Ammon's horn (tissue), 1 donor: ENCODE data around the gene POTEM.
"Not testable (repeated sequence)": the region's sequence is repeated elsewhere in the genome, so short reads cannot be mapped to it uniquely, and the experiment has no call there.

Source experiments
- DNase-seq: peaks from one replicate; pipeline ENCODE4 v3.0.0-alpha.2; 2016; ENCODE audit warnings: low spot score

Gene POTEM

GRCh38 chr14:18967134-18967533 is at the start of gene POTEM:
Gene POTEM, plus strand, starts transcription at chr14:18967434. Its CDS starts 52 bp downstream, at chr14:18967486.
- not testable (repeated sequence) for DNase-seq

- not testable (repeated sequence) for DNase-seq
Measured at GRCh38 chr14:18918345-18918744, 48.9 kb upstream of the POTEM start.

GRCh38 chr14:18920052-18920451 is 47.2 kb upstream of the POTEM start:
- DNase-seq, result not testable (repeated sequence)

GRCh38 chr14:18921055-18921701 is 46.1 kb upstream of the POTEM start:
- DNase-seq, result not testable (repeated sequence)

GRCh38 chr14:18936848-18937247 is 30.4 kb upstream of the POTEM start:
- not testable (repeated sequence) for DNase-seq

GRCh38 chr14:18938733-18939132 is 28.5 kb upstream of the POTEM start:
- not testable (repeated sequence) for DNase-seq

- DNase-seq, result not testable (repeated sequence)
Measured at GRCh38 chr14:18949939-18950338, 17.3 kb upstream of the POTEM start.

- DNase-seq, result not testable (repeated sequence)
Measured at GRCh38 chr14:18953085-18953484, 14.1 kb upstream of the POTEM start.

- not testable (repeated sequence) for DNase-seq
Measured at GRCh38 chr14:18955816-18956215, 11.4 kb upstream of the POTEM start.

GRCh38 chr14:18961576-18961975 is 5.7 kb upstream of the POTEM start:
- DNase-seq, result not testable (repeated sequence)

- DNase-seq, result not testable (repeated sequence)
Measured at GRCh38 chr14:18962143-18962542, 5.1 kb upstream of the POTEM start.

GRCh38 chr14:18963276-18963675 is 4.0 kb upstream of the POTEM start:
- not testable (repeated sequence) for DNase-seq

GRCh38 chr14:18964878-18965277 is 2.4 kb upstream of the POTEM start:
- not testable (repeated sequence) for DNase-seq

- DNase-seq, result not testable (repeated sequence)
Measured at GRCh38 chr14:19002566-19002965, 35.3 kb downstream of the POTEM start.

- not testable (repeated sequence) for DNase-seq
Measured at GRCh38 chr14:19006490-19006889, 39.3 kb downstream of the POTEM start.

- not testable (repeated sequence) for DNase-seq
Measured at GRCh38 chr14:19007678-19008077, 40.4 kb downstream of the POTEM start.

- not testable (repeated sequence) for DNase-seq
Measured at GRCh38 chr14:19011029-19011428, 43.8 kb downstream of the POTEM start.

GRCh38 chr14:19011703-19012102 is 44.5 kb downstream of the POTEM start:
- not testable (repeated sequence) for DNase-seq

- not testable (repeated sequence) for DNase-seq
Measured at GRCh38 chr14:19015185-19015584, 48.0 kb downstream of the POTEM start.

GRCh38 chr14:19025080-19025589 is 57.9 kb downstream of the POTEM start:
- peak; percentile 0 for DNase-seq

GRCh38 chr14:19026649-19027351 is 59.6 kb downstream of the POTEM start:
- peak; percentile 0 for DNase-seq

GRCh38 chr14:19027895-19028294 is 60.7 kb downstream of the POTEM start:
- not testable (repeated sequence) for DNase-seq

- DNase-seq, result not testable (repeated sequence)
Measured at GRCh38 chr14:19036811-19037382, 69.7 kb downstream of the POTEM start.
